MCF 10A (cell line): ENCODE data around the gene NCOR1. TPM values are rescaled to one million over a fixed set of nuclear protein-coding genes. Genes with fewer than 3 reads are reported as not detected.

Experiments used
- BruUV-seq: library from RNA; stranded (reverse); fragments of 400-500 nt; replicated peaks from 2 replicates; lab custom pipeline; 2021; lab: Mats Ljungman, UMichigan
- CTCF ChIA-PET: fragments of 300-600 bp; sonication (Branson Sonifier 250); formaldehyde crosslinking; extraction: SDS; loops from one replicate; lab custom pipeline; 2021; ENCODE audit warnings: antibody characterized with exemption, inconsistent platforms; lab: Yijun Ruan, JAX
- POLR2A ChIA-PET: fragments of 300-600, 350-650 bp; sonication (Branson Sonifier 250); formaldehyde crosslinking; extraction: SDS; loops from one replicate; lab custom pipeline; 2020; ENCODE audit warnings: antibody characterized with exemption, inconsistent platforms; lab: Yijun Ruan, JAX
- DNase-seq: peaks from one replicate; pipeline ENCODE4 v3.0.0-alpha.2; 2018; ENCODE audit not compliant: unreplicated experiment
- H3K27ac Mint-ChIP-seq: one replicate; pipeline ENCODE4 v1.8.0; 2022; ENCODE audit warnings: mild to moderate bottlenecking, low read depth, mixed read lengths; ENCODE audit not compliant: unreplicated experiment
- H3K27me3 Mint-ChIP-seq: one replicate; pipeline ENCODE4 v1.8.0; 2022; ENCODE audit warnings: mixed read lengths; ENCODE audit not compliant: insufficient read depth, unreplicated experiment
- H3K36me3 Mint-ChIP-seq: one replicate; pipeline ENCODE4 v1.8.0; 2022; ENCODE audit warnings: mild to moderate bottlenecking, moderate library complexity, mixed read lengths; ENCODE audit not compliant: insufficient read depth, unreplicated experiment
- H3K4me1 Mint-ChIP-seq: one replicate; pipeline ENCODE4 v1.8.0; 2022; ENCODE audit warnings: mixed read lengths; ENCODE audit not compliant: insufficient read depth, unreplicated experiment
- H3K4me3 Mint-ChIP-seq: one replicate; pipeline ENCODE4 v1.8.0; 2022; ENCODE audit warnings: mild to moderate bottlenecking, moderate library complexity, mixed read lengths; ENCODE audit not compliant: unreplicated experiment
- H3K9me3 Mint-ChIP-seq: one replicate; pipeline ENCODE4 v1.8.0; 2022; ENCODE audit warnings: mixed read lengths; ENCODE audit not compliant: unreplicated experiment
- CTCF ChIP-seq: fragments of 200-600 bp; IDR thresholded peaks from one replicate; pipeline ENCODE4 v1.8.0; 2022; ENCODE audit warnings: antibody characterized with exemption, mild to moderate bottlenecking; ENCODE audit not compliant: unreplicated experiment
- intact Hi-C: fragments of 100-400 bp; cut with micrococcal nuclease; formaldehyde crosslinking; loops from 2 replicates; pipeline ENCODE4 v1.14.1; 2022
- total RNA-seq: library from RNA; stranded (reverse); gene quantifications from 2 replicates; pipeline ENCODE4 v1.2.3, GENCODE V29; 2022

Gene NCOR1
- total RNA-seq, 1 experiment from 2014 or later, result 138 TPM

- POLR2A ChIA-PET, result interaction anchor here (0.7 kb wide), 1 partner anchor 10 kb away, joined by 3 read pairs; no protein-coding TSS in a partner anchor
- CTCF ChIA-PET, result interaction anchor here (0.8 to 1.0 kb wide), 2 partner anchors 9 to 11 kb away, joined by 4 to 5 read pairs; no protein-coding TSS in a partner anchor
- intact Hi-C loops, result no loop called here
- Mint-ChIP-seq H3K36me3 (peaks cover 98% of the 10 kb centered on the region), H3K4me3 (no peak overlapping the region), H3K4me1 (peaks cover 27% of the 10 kb centered on the region), H3K9me3 (no peaks in the 10 kb centered on the region), H3K27ac (no peak overlapping the region), H3K27me3 (no peaks in the 10 kb centered on the region)
- BruUV-seq, result no TSS peak
- no peak for TF ChIP-seq CTCF
- no peak for DNase-seq
These were observed 191.5 kb downstream of the NCOR1 start for GRCh38 chr17:16023881-16024280.

GRCh38 chr17:16019347-16019746 is 196.0 kb downstream of the NCOR1 start:
- CTCF ChIA-PET, result no interaction called here
- H3K4me1 Mint-ChIP-seq, result peaks cover 5% of the 10 kb centered on the region
- no peak overlapping the region for H3K27ac Mint-ChIP-seq
- no peak for TF ChIP-seq CTCF
- POLR2A ChIA-PET, result interaction anchor here (0.6 to 2.5 kb wide), 2 partner anchors 8 to 19 kb away, joined by 3 to 9 read pairs; no protein-coding TSS in a partner anchor
- no peak for DNase-seq
- no TSS peak for BruUV-seq
- no peak overlapping the region for H3K4me3 Mint-ChIP-seq
- H3K9me3 Mint-ChIP-seq, result no peaks in the 10 kb centered on the region
- no peaks in the 10 kb centered on the region for H3K27me3 Mint-ChIP-seq
- peaks cover 94% of the 10 kb centered on the region for H3K36me3 Mint-ChIP-seq
- intact Hi-C loops, result no loop called here

GRCh38 chr17:16013943-16014407 is 201.4 kb downstream of the NCOR1 start:
- Mint-ChIP-seq H3K36me3 (peaks cover 86% of the 10 kb centered on the region), H3K27ac (no peak overlapping the region), H3K4me3 (no peak overlapping the region), H3K9me3 (no peaks in the 10 kb centered on the region), H3K27me3 (no peaks in the 10 kb centered on the region), H3K4me1 (peaks cover 5% of the 10 kb centered on the region)
- no TSS peak for BruUV-seq
- DNase-seq, result peak; percentile 71
- ChIA-PET POLR2A (interaction anchor here (0.6 to 5.2 kb wide), 4 partner anchors 10 to 185 kb away, joined by 3 to 22 read pairs (median 3); partner anchors contain the start of genes TTC19 and ZSWIM7), CTCF (interaction anchor here (0.7 to 2.0 kb wide), 6 partner anchors 10 to 199 kb away, joined by 3 to 6 read pairs (median 4); no protein-coding TSS in a partner anchor)
- intact Hi-C loops, result no loop called here
- TF ChIP-seq CTCF, result peak; percentile 46

- no peak for DNase-seq
- Mint-ChIP-seq H3K36me3 (peaks cover 96% of the 10 kb centered on the region), H3K27ac (no peak overlapping the region), H3K4me1 (peaks cover 10% of the 10 kb centered on the region), H3K4me3 (no peak overlapping the region), H3K9me3 (no peaks in the 10 kb centered on the region), H3K27me3 (no peaks in the 10 kb centered on the region)
- intact Hi-C loops, result no loop called here
- TF ChIP-seq CTCF, result no peak
- ChIA-PET POLR2A (interaction anchor here (0.9 kb wide), 1 partner anchor 8 kb away, joined by 3 read pairs; the partner anchor contains the start of gene ZSWIM7), CTCF (no interaction called here)
- no TSS peak for BruUV-seq
These were observed 207.9 kb downstream of the NCOR1 start for GRCh38 chr17:16007439-16007838.
